ENCODE results near the gene RBM4.
"Not testable (repeated sequence)": the region's sequence is repeated elsewhere in the genome, so short reads cannot be mapped to it uniquely, and the experiment has no call there.

Gene RBM4, protein sequence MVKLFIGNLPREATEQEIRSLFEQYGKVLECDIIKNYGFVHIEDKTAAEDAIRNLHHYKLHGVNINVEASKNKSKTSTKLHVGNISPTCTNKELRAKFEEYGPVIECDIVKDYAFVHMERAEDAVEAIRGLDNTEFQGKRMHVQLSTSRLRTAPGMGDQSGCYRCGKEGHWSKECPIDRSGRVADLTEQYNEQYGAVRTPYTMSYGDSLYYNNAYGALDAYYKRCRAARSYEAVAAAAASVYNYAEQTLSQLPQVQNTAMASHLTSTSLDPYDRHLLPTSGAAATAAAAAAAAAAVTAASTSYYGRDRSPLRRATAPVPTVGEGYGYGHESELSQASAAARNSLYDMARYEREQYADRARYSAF

GRCh38 chr11:66638177-66639065 lies at the start of gene RBM4:
Gene RBM4, plus strand, starts transcription at chr11:66638703. Its CDS starts 1,009 bp downstream, at chr11:66639712.
- H3K4me3 ChIP-seq (ENCODE audit: low read depth, low read length): peak within 1 kb of the TSS; percentile 87
- in situ Hi-C loops (cut with HindIII; ENCODE audit: low sequenced_read_pairs): no loop called here
- no peak for TF ChIP-seq CTCF (IDR thresholded peaks at IDR 0.05; ENCODE audit: low read depth, low read length)
- DNase-seq (ENCODE audit: low read depth, low spot score): peak; percentile 100

DNA sequence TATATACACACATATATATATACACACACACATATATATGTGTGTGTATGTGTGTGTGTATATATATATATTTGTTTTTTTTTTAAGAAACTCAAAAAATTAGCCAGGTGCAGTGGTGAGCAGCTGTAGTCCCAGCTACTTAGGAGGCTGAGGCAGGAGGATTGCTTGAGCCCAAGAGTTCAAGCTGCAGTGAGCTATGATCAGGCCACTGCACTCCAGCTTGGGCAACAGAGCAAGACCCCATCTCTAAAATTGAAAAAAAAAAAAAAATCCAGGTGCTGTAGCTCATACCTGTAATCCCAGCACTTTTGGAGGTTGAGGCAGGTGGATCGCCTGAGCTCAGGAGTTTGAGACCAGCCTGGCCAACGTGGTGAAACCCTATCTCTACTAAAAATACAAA lies 49.2 kb upstream of the RBM4 start:
- DNase-seq (ENCODE audit: low read depth, low spot score); H3K4me3 ChIP-seq (ENCODE audit: low read depth, low read length); in situ Hi-C loops (cut with HindIII; ENCODE audit: low sequenced_read_pairs): not testable (repeated sequence)

- in situ Hi-C loops (cut with HindIII; ENCODE audit: low sequenced_read_pairs): no loop called here
- H3K4me3 ChIP-seq (ENCODE audit: low read depth, low read length): no peak overlapping the region
Measured at GRCh38 chr11:66589996-66590675, 48.4 kb upstream of the RBM4 start.

GRCh38 chr11:66591175-66591574 lies 47.3 kb upstream of the RBM4 start:
- no peak for DNase-seq (ENCODE audit: low read depth, low spot score)
- H3K4me3 ChIP-seq (ENCODE audit: low read depth, low read length): no peak overlapping the region
- no peak for TF ChIP-seq CTCF (IDR thresholded peaks at IDR 0.05; ENCODE audit: low read depth, low read length)
- in situ Hi-C loops (cut with HindIII; ENCODE audit: low sequenced_read_pairs): no loop called here

More at GRCh38 chr11:66589996-66590675, 48.4 kb upstream of the RBM4 start:
- no peak for TF ChIP-seq CTCF (IDR thresholded peaks at IDR 0.05; ENCODE audit: low read depth, low read length)
- DNase-seq (ENCODE audit: low read depth, low spot score): no peak

DNA sequence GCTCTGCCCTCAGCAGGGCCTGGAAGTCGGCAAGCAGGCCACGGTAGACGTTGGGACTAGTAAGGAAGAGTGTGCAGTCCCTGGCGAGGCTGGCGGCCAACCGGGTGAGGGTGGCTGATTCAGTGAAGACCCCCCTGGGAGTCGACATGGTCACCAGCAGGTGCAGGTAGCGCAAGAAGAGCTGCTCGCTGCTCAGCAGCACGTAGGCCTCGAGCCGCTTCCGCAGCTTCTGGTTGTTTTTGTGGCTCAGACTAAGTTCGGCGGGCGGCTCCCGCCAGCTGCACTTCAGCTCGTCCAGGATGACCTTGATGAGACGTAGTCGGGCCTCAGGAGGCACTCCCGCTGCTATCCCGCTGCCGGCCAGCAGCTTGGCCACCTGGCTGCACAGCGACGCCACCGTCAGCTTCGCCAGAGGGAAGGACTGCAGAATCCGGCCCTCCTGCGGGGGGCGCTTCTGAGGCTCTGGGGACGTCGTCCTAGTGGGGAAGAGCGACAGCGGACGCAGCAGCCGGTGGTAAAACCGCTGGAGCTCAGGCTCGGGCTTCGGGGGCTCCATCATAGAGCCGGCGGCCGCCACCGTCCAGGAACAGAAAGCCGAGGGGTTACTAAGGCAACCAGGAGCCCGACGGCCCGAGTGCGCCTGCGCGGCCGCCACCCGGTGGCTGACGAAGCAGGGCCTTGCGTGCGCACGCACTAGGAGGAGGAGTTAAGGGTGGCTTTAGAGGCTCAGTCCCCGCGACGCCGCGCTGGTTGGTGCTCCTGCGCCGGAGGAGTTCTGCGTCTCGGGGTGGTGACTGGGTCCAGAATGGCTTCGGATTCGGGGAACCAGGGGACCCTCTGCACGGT lies 45.8 kb upstream of the RBM4 start, which contains the start of the genes CCDC87 and CCS:
Gene CCDC87 (minus strand): TSS at position 607 of the 846 bp plus-strand sequence. CDS start 48 bp downstream, at position 559.
Gene CCS (plus strand): TSS at position 729 of the 846 bp plus-strand sequence. CDS start 77 bp downstream, at position 806.
- in situ Hi-C loops (cut with HindIII; ENCODE audit: low sequenced_read_pairs): no loop called here
- DNase-seq (ENCODE audit: low read depth, low spot score): peak; percentile 95
- H3K4me3 ChIP-seq (ENCODE audit: low read depth, low read length): peak within 1 kb of the TSS; percentile 75
- TF ChIP-seq CTCF (IDR thresholded peaks at IDR 0.05; ENCODE audit: low read depth, low read length): peak; percentile 67

GRCh38 chr11:66593303-66593635 lies 45.2 kb upstream of the RBM4 start:
- H3K4me3 ChIP-seq (ENCODE audit: low read depth, low read length): peak overlapping the region; percentile 75
- DNase-seq (ENCODE audit: low read depth, low spot score): no peak

More at GRCh38 chr11:66593303-66593635, 45.2 kb upstream of the RBM4 start:
- no peak for TF ChIP-seq CTCF (IDR thresholded peaks at IDR 0.05; ENCODE audit: low read depth, low read length)
- in situ Hi-C loops (cut with HindIII; ENCODE audit: low sequenced_read_pairs): no loop called here

Data from astrocyte of the spinal cord (primary cell).